Prostate gland (tissue), 2 donors: ENCODE measurements around the gene FOXO1. TPM values are rescaled to one million over a fixed set of nuclear protein-coding genes. Genes with fewer than 3 reads are reported as not detected.
"Not testable (repeated sequence)": the region's sequence is repeated elsewhere in the genome, so short reads cannot be mapped to it uniquely, and the experiment has no call there.

Experiments
- DNase-seq: peaks from one replicate; pipeline ENCODE4 v3.0.0-alpha.2; 2019; ENCODE audit warnings: low spot score
- H3K27ac ChIP-seq, 2 donors: fragments of 200-600 bp; sonication (generic); 2 replicates each; pipeline ENCODE4 v1.5.1; 2017 to 2019
- H3K27me3 ChIP-seq: fragments of 200-600 bp; sonication (generic); replicated peaks from 2 replicates; pipeline ENCODE4 v1.5.1; 2019; ENCODE audit not compliant: insufficient read depth
- H3K36me3 ChIP-seq, 2 donors: fragments of 200-600 bp; sonication (generic); 1 replicate in 1 of 2; 2 replicates in 1 of 2; pipeline versions ENCODE4 v1.5.1 to v1.8.1; 2017 to 2019
- H3K4me1 ChIP-seq: fragments of 200-600 bp; sonication (generic); replicated peaks from 2 replicates; pipeline ENCODE4 v1.5.1; 2019
- H3K4me3 ChIP-seq, 2 donors: fragments of 200-600 bp; sonication (generic); 2 replicates each; pipeline ENCODE4 v1.5.1; 2017 to 2019
- H3K9me3 ChIP-seq: fragments of 200-600 bp; sonication (generic); 2 replicates; pipeline ENCODE4 v1.5.1; 2017
- POLR2A ChIP-seq: fragments of 450-650 bp; IDR thresholded peaks from one replicate; pipeline ENCODE4 v1.6.1; 2016; ENCODE audit warnings: antibody characterized with exemption, mild to moderate bottlenecking
- POLR2AphosphoS5 ChIP-seq: sonication (generic); formaldehyde crosslinking; IDR thresholded peaks from one replicate; pipeline ENCODE4 v1.6.1; 2017; ENCODE audit warnings: antibody characterized with exemption
- WGBS: methylation state at CpG from one replicate; pipeline ENCODE4 v1.1.5; 2018; 5-methylcytosine and 5-hydroxymethylcytosine counted together
- intact Hi-C: fragments of 100-400 bp; cut with DNase I; formaldehyde crosslinking; loops from one replicate; pipeline ENCODE4 v1.14.2; 2022
- total RNA-seq, 2 donors: library from RNA; depleted of rRNA; stranded (reverse); fragments of >200 nt; gene quantifications; one replicate each; pipeline ENCODE4 v1.1.0, GENCODE V29; 2016
- TF ChIP-seq, protein P1 (sequence below), 4 experiments: fragments of 200-600 bp in 2 of 4; fragments of 450-650 bp in 2 of 4; sonication (generic) in 2 of 4; IDR thresholded peaks; 1 replicate in 3 of 4; 2 replicates in 1 of 4; pipeline ENCODE4 v1.5.1; 2016 to 2019; ENCODE audit warnings: antibody characterized with exemption in 4 of 4, mild to moderate bottlenecking in 2 of 4, moderate library complexity in 2 of 4

The FOXO1 gene
- 10 to 100 TPM; 23.5 to 46.1 TPM for total RNA-seq

DNA sequence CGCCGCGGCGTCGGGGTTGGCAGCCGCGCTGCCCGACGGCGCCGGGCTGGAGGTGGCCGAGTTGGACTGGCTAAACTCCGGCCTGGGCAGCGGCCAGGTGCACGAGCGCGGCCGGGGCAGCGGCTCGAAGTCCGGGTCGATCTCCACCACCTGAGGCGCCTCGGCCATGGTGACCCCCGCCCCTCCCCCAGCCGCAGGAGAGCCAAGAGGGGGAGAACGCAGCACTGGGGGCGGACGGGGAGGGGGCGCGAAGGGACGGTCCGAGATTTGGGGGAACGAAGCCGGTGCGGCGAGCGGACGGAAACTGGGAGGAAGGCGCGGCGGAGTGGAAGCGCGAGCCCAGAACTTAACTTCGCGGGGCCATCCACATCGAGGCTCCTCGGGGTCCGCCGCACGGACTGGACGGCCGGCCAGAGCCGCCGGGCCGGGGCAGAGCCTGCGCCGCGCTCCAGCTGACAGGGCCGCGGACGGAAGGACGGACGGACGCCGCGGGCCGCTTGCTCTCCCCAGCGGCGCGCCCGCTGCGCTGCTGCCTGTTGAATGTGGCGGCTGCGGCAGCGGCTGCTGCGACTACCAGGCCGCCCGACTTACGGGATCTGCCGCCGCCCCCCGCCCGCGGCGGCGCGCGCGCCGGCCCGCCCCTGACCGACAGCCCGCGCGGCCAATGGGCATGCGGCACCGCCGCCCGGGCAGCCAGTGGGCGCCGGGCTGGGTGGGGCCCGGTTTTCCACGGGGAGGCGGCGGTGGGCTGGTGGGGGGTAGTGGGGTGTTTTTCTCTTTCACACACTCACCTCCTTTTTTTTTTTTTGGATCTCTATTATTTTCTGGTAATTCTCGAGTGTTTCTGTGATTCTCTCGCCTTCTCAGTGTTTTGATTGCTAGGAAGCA is at the start of gene FOXO1:
TSS of gene FOXO1 (minus strand) at position 597 of the 888 bp plus-strand sequence. CDS start at position 168, 429 bp downstream.
- peak within 1 kb of the TSS; percentile 89 to 96 for H3K4me3 ChIP-seq
- no peaks in the 10 kb centered on the region for H3K36me3 ChIP-seq
- H3K27me3 ChIP-seq = no peaks in the 10 kb centered on the region
- H3K9me3 ChIP-seq = no peaks in the 10 kb centered on the region
- peak within 1 kb of the TSS; percentile 97 to 98 for H3K27ac ChIP-seq
- no peaks in the 10 kb centered on the region for H3K4me1 ChIP-seq
- intact Hi-C loops = loop anchor here (5.0 to 10.0 kb wide), 4 partner anchors 221 to 599 kb away; no protein-coding TSS in a partner anchor
- peak; percentile 88 for DNase-seq
- peak; percentile 95 for TF ChIP-seq POLR2A
- peak; percentile 37 for TF ChIP-seq POLR2AphosphoS5
- TF ChIP-seq, protein P1, sequence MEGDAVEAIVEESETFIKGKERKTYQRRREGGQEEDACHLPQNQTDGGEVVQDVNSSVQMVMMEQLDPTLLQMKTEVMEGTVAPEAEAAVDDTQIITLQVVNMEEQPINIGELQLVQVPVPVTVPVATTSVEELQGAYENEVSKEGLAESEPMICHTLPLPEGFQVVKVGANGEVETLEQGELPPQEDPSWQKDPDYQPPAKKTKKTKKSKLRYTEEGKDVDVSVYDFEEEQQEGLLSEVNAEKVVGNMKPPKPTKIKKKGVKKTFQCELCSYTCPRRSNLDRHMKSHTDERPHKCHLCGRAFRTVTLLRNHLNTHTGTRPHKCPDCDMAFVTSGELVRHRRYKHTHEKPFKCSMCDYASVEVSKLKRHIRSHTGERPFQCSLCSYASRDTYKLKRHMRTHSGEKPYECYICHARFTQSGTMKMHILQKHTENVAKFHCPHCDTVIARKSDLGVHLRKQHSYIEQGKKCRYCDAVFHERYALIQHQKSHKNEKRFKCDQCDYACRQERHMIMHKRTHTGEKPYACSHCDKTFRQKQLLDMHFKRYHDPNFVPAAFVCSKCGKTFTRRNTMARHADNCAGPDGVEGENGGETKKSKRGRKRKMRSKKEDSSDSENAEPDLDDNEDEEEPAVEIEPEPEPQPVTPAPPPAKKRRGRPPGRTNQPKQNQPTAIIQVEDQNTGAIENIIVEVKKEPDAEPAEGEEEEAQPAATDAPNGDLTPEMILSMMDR (IDR thresholded peaks at IDR 0.05) = peak in 2 of 4 experiments; percentile 12 to 18
- under 1% methylated on average over 57 of the region's 108 CpGs for WGBS

DNA sequence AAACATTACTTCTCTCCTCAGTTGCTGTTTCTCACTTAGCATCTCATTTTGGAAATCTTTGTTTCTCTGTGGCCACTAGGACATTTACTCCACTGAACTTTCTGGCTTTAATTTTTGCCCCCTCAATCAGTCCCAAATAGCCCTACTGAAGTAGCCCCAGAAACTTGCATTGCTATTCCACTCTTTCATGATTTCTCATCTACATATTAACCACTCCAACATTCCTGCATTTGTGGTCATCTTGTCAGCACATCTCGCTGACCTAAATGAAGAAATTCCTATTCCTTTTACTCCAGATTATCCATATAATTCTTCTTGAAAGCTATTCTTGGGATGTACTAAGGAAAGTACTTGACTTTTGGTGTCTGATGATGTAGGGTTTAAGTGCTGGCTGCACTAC is 48.0 kb upstream of the FOXO1 start:
- H3K27me3 ChIP-seq, H3K4me1 ChIP-seq, H3K36me3 ChIP-seq, H3K4me3 ChIP-seq, H3K9me3 ChIP-seq, H3K27ac ChIP-seq, intact Hi-C loops, DNase-seq: not testable (repeated sequence)
- no CpG with 5 or more reads among the region's 1 CpG for WGBS

DNA sequence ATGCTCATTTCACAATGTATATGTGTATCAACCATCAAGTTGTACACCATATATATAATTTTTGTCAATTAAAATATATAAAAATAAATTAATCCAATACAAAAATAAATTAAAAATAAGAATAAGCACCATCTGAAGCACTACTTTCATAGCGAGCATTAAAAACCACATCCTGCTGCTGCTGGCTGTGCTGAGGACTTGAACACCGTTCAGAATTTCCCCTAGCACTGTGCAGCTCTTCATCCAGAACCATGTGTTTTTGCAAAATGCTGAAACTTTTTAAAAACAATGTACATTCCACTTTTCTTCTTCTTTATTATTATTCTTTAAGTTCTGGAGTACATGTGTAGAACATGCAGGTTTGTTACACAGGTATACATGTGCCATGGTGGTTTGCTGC is 40.0 kb upstream of the FOXO1 start:
- WGBS = 89% methylated on average over 2 of the region's 2 CpGs
- TF ChIP-seq POLR2A = no peak
- no peak for TF ChIP-seq POLR2AphosphoS5
- TF ChIP-seq, protein P1 (IDR thresholded peaks at IDR 0.05) = no peak
- intact Hi-C loops = no loop called here

DNA sequence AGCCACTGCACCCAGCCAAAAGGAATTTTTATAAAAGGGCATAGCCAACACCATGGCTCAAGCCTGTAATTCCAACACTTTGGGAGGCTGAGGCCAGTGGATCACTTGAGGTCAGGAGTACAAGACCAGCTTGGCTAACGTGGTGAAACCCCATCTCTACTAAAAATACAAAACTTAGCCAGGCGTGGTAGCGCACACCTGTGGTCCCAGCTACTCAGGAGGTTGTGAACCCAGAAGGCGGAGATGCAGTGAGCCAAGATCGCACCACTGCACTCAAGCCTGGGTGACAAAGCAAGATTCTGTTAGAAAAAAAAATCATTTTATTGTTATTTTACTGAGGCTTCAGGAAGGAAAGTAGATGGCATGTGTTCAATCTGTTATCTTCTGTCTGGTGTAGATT is 31.3 kb upstream of the FOXO1 start:
- Histone ChIP-seq H3K27ac (no peak overlapping the region), H3K27me3 (no peaks in the 10 kb centered on the region), H3K9me3 (no peaks in the 10 kb centered on the region), H3K36me3 (no peaks in the 10 kb centered on the region), H3K4me1 (no peaks in the 10 kb centered on the region), H3K4me3 (no peak overlapping the region)
- WGBS = 84% methylated on average over 5 of the region's 5 CpGs
- no peak for DNase-seq
- intact Hi-C loops = no loop called here
- TF ChIP-seq POLR2AphosphoS5 (no peak), POLR2A (no peak)
- TF ChIP-seq, protein P1 (IDR thresholded peaks at IDR 0.05) = no peak

More for the DNA sequence above, 40.0 kb upstream of the FOXO1 start:
- H3K9me3 ChIP-seq = no peaks in the 10 kb centered on the region
- H3K36me3 ChIP-seq = no peaks in the 10 kb centered on the region
- no peak for DNase-seq
- no peak overlapping the region for H3K27ac ChIP-seq
- H3K4me1 ChIP-seq = no peaks in the 10 kb centered on the region
- H3K27me3 ChIP-seq = no peaks in the 10 kb centered on the region
- no peak overlapping the region for H3K4me3 ChIP-seq

DNA sequence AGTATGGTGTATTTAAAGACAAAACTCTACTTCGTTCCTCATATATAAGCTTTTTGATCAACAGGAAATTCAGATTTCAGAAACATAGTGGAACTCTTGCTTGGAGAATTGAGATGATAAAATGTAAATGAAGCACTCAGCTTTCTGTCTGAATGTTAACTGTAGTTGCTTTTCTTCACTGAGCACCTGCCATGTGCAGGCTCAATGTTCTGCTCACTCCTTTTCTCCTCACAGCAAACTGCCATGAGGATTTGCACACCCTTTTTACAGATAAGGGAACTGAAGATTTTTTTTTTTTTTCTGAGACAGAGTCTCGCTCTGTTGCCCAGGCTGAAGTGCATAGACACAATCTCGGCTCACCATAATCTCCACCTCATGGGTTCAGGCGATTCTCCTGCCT is 28.0 kb upstream of the FOXO1 start:
- TF ChIP-seq, protein P1 (IDR thresholded peaks at IDR 0.05) = no peak
- TF ChIP-seq POLR2A (no peak), POLR2AphosphoS5 (no peak)
- Histone ChIP-seq H3K27me3 (no peaks in the 10 kb centered on the region), H3K4me1 (no peaks in the 10 kb centered on the region), H3K9me3 (no peaks in the 10 kb centered on the region), H3K36me3 (no peaks in the 10 kb centered on the region), H3K27ac (no peak overlapping the region), H3K4me3 (no peak overlapping the region)
- DNase-seq = no peak
- 94% methylated on average over 4 of the region's 4 CpGs for WGBS
- intact Hi-C loops = no loop called here
